HTERT RPE-1 (cell line): ENCODE measurements around the gene CFAP61.

Source experiments
- in situ Hi-C: fragments of 300-500 bp; cut with MboI; formaldehyde crosslinking; loops from 4 replicates; pipeline ENCODE4 v1.14.3; 2020; ENCODE audit warnings: low sequenced_read_pairs

Gene CFAP61

DNA sequence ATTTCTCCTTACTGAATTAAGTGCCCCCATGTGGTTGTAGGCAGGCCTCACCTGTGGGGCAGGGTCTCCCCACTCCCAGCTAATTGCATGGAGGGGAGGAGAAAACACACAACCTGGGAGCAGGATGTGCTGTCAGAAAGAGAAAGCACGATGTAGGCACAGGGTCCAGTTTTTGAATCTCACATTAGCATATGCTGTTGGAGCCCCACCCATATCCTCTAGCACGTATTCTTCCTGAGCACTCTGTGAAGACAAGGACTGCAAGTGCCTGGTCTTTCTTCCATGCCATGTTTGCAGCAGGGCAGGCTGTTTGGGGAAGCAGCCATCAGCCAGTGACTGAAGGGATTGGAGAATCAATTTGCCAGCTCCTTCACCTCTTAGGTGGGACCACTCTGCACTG lies 108.2 kb downstream of the CFAP61 start:
- in situ Hi-C loops: no loop called here

DNA sequence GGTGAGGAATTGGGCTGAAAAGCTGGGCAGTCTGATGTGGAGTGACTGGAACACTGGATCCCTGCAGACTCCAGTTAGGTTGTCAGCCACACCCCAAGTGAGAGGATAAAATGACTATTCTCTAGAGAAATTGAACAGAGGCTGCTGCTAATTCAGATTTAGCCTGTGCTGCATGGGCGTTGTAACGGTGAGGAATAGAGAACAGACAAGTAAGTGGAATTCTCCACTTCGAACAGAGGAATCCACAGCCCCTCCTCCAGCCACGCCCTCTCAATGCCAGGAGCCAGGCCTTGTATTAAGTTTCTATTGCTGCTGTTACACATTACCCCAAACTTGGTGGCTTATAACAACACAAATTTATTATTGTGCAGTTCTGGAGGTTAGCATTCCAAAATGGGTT lies 109.3 kb downstream of the CFAP61 start:
- in situ Hi-C loops: no loop called here

DNA sequence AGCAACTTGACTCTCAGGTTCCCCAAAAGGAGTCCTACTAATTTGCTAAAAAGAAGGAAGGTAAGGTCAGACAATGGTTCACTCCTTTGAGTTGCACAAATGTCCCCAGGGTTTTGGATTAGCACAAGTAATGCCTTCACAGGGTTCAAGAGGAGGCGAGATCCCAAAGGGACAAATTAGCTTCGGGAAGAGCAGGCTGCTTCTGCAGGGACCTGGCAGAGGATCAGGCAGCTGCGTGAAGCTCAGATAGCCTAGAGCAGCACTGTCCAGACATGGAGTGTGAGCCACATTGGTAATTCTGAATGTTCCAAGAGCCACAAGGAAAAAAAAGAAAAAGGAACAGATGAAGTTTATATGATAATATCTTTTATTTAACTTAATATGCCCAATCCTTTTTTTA lies 115.4 kb downstream of the CFAP61 start:
- in situ Hi-C loops: no loop called here

DNA sequence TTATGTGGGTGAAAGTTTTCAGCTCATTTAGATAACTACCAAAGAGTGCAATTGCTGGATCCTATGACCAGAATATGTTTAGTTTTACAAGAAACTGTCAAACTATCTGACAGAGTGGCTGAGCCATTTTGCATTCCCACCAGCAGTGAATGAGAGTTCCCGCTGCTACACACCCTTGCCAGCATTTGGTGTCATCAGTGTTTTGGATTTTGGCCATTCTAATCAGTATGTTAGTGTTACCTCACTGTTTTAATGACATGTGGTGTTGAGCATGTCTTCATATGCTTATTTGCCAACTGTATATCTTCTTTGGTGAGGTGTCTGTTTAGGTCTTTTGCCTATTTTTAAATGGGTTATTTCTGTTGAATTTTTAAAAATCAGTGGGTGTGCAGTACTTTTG lies 120.9 kb downstream of the CFAP61 start:
- in situ Hi-C loops: no loop called here

DNA sequence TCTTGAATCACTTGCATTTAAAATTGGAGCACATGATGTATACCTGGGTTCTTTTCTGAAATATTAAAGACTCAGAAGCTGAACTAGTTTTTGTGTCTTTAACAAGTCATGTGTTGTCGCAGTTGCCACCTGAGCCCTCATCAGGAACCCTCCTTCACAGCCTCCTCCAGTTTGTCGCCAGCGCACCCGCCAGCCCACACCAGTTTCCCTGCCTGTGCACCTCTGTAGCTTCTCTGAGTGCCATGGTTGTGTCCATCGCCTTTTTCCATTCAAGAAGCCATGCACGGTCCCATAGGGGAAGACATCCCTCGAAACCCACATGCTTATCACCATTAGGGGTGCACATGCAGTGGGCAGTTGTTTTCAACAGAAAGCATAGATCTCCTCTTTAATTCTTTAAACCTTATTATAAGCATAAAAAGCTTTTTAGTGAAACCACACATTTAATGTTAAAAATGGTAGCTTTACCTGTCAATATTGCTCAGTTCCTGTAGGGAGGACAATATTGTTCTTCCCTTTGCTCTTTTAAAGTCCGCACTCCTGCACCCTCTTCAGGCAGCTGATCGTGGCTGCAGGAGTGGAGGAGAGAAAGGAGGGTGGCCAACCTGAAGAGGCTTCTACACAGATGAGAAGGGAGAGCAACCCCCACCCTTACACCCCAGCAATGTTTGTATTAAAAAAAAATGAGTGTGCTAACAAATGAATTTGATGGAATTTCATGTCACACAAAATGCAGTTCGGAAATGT lies 121.9 kb downstream of the CFAP61 start:
- in situ Hi-C loops: no loop called here

DNA sequence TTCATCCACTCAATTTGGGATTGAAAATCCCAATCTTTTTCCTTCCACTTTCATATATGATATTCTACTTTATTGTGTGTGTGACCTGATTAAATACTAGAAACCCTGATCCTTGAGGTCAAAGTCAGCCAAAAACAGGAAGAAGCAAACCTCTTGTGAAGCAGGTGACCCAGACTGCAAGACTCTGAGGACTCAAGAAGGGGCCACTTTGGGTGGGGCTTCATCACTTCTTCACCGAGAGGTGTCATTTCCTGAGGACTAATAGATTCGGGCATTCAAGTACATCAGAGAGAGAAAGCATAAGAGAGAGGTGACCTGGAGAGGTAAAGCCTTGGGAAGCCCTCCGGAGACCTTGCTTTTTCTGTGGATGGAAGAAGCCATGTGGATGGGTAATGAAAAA lies 129.0 kb downstream of the CFAP61 start:
- in situ Hi-C loops: no loop called here

DNA sequence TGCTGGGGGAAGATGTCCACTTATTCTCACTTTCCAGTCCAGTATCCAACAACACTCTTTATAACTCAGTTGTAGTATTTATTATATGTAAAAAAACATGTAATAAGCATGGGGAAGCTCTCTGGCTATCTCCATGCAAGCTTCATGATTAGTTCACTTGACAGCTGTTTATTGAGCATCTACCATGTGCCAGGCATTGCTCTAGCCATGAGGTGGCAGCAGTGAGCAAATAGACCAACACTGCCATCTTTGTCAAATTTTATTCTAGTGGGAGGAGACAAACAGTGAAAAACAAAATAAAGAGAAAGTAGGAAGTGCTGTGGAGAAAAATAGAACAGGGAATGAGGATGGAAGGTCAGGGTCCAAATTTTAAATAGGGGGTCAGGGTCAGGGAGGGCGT lies 131.8 kb downstream of the CFAP61 start:
- in situ Hi-C loops: no loop called here

DNA sequence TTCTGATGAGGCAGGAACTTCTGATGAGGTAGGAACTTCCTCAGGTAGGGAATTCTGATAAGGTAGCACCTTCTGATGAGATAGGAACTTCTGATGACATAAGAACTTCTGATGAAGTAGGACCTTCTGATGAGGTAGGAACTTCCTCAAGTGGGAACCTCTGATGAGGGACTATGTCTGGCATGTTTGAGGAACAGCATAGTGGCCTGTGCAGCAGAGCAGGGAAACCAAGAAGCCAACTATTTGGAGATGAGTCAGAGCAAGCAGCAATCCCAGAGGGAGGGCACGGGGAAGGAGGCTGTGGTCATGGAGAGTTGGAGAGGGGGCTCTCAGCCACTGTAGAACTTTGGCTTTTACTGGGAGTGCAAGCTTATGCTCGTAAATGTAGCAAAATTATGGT lies 132.4 kb downstream of the CFAP61 start:
- in situ Hi-C loops: no loop called here

DNA sequence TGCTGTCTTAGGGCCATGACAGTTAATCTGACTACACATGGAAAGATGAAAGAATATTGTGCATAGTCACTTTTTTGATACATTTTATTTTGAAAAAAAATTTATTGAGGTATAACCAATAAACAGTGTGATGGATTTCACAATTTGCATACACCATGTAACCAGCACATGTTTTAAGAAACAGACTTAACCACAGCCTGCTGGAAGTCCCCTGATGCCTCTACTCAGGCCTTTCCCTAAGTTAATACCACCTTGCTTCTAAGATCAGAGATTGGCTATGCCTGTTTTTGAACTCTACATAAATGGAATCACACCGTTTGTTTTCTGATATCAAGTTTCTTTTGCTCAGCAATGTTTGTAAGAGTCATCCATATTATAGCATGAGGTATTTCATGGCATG lies 136.3 kb downstream of the CFAP61 start:
- in situ Hi-C loops: no loop called here

DNA sequence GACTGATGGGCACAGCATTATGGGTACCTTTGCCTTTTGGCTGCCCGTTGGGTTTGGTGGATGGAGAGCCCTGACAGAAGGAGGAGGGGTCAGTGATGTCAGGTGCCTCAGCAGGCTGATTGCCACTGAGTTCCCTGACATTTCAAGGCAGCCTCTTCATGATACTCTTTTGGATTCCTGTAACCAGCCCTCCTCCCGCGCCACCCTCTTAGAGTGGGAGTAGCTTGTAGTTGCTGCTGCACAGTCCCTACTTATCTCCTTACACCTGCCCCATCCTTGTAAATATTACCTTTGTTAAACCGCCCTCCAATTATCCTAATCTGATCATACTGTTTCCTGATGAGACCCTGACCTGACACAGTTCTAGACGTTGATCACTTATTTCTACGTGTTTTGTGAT lies 140.0 kb downstream of the CFAP61 start:
- in situ Hi-C loops: no loop called here

DNA sequence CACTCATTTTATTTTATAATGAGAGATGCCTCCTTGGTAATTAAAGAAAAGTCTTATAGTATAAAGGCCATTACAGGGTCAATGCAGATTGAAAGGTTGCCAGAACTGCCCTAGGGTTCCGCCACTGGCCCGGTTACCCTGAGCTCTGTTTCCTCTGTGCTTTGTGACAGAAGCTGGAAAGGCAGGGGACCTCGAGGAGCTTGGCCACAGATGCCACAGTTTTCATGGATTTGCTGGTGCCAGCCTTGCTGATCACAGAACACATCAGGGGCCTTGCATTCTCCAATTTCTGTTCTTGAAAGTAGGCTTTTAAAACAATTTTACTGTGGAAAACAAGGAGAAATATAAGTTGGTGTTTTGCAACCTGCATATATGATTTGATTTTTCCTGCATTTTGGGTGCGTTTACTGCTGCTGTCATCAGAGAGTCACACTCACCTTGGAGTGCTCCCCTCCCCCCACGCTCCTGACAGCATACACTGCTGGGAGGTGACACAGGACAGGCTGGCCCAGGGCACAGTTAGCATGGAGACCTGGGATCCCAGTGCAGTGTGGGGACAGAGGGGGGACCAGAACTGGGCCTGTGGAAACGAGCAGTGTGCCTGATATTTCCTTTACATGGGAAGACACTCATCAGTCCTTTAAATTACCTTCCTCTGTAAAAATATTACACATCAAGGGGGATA lies 142.8 kb downstream of the CFAP61 start:
- in situ Hi-C loops: no loop called here

DNA sequence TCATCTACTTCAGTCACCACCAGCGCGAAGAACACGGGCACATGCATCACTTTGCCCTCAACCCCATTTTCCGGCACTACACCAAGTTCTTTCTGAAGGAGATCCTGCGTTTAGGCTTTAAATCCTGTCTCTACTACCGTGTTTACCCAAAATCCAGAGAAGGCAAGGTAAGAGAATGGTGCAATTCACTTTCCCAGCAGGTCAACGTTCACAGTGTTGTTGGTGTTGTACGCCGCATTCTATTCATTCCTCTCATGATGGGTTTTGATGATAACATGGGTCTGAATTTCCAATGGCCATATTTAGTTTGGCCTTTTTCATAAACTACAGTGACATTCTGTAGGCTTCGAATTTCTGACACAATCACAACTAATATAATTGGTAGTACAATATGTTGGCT lies 144.3 kb downstream of the CFAP61 start:
- in situ Hi-C loops: no loop called here

DNA sequence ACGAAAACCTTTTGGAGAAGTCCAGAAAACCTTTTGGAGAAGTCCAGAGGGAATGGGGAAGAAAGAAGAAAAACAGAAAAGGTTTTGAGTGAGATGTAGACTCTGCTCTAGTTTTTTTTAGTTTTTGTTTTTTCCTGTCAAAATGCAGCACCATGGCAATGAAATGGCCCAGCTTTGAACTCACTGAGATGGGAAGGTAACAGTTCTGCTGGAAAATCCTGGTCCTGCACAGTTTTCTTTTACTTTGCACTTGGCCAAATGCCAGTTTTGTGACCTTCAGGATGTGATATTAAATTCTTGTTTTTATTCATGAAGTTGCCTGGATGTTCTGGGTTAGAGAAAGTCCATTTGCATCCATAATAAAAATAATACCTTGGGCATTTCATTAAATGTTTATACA lies 145.7 kb downstream of the CFAP61 start:
- in situ Hi-C loops: no loop called here

DNA sequence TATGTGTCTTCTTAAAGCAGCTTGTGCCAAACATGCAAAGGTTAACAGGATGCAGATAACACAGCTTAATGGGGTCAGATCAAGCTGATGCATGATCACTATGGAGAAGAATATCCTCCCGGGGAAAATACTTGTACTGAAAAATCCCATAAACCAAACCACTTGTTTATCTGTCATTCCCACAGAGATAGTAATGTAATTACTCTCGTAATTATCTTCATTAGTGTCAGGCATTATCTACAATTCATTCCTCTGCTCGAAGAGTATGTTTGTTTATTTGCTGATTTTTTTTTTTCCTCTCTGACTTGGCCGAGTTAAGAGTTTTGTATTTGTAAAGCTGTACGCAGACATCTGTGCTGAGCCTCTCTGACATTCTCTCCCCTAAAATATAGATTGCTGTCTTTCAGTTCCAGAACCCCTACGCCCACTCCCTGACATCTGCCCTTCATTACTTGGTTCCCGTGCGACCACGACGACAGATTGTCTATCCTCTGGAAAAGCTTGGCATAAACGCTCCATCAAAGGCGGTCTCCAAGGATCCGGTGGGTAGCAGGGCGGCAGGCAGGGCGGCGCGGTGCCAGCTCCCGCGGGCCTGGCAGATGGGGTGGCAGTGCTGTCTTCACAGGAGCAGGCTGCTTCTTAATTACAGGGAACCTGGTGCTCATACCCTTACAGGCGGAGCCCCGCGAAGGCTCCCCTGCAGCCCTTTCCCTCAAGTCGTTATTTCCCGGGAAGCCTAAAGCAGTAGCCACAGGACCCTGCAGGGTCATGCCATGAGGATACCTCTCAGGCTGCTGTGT lies 147.2 kb downstream of the CFAP61 start:
- in situ Hi-C loops: no loop called here

DNA sequence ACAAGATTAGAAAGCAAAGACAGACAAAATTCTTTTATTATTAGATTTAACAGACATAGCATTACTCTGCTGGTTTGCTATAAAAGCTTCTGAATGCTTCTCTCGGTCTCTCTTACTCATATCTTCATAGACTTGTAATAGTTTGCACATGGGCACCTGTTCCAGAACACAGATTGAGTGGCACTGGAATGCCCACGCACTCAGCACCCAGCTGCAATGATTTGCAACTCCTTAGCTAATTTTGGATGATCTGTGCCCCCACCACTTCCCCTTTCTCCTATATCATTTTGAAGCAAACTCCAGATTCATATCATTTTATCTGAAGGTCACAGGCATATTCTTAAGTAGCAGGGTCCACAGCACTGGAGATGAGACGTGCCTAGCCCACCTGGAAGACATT lies 148.8 kb downstream of the CFAP61 start:
- in situ Hi-C loops: no loop called here

DNA sequence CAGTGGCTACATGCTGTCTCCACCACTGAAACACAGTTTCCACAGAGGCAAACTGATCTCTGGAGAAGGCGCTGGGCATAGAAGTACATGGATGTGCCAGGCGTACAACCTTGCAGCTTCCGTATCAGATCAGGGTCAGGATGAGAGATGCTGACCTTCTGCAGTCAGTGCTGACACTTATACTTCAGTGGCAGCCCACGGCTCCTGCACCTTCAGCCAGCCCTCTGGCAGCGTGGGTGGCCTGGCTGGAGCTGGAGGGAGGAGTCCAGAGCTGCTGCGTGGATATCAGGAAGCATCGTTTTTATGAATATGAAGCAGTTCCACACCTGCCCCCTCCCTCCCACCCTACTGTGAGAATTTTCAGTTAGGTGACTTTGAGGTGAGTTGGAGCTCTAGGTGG lies 149.3 kb downstream of the CFAP61 start:
- in situ Hi-C loops: no loop called here

DNA sequence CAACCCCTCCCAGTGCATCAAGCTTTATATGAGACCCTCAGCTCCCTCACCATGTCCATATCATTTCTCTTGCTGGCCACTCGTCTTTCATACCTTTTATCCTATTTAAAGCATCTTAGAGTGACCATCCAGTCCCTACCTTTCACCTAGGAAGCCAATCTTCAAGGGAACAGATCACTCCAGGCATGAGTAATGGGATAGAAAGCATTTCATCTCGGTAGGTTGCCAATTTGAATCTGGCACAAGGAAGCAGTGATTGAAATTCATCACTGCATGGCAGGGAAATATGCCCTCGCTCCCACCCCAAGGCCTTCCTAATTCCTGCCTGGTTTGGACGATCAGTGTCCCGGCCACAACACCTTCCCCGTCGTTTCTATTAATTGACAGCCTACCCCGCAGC lies 150.4 kb downstream of the CFAP61 start:
- in situ Hi-C loops: no loop called here

DNA sequence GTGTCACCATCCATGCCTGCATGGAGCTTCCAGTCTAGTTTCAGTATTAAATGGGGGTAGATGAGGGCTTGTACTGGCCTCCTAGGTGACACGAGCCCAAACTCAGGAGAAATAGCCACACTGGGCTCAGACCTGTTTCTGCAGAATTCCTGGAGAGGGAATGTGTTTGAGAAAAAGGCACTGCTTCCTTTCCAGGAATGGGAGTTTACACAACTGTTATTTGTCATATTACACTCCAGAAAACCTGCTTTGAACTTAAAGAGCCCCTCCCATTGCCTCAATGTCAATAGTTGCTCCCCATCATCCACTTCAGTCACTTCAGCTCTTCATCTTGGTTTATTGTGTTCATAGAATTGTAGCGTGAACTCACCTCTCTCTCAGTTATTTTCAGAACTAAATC lies 151.5 kb downstream of the CFAP61 start:
- in situ Hi-C loops: no loop called here

DNA sequence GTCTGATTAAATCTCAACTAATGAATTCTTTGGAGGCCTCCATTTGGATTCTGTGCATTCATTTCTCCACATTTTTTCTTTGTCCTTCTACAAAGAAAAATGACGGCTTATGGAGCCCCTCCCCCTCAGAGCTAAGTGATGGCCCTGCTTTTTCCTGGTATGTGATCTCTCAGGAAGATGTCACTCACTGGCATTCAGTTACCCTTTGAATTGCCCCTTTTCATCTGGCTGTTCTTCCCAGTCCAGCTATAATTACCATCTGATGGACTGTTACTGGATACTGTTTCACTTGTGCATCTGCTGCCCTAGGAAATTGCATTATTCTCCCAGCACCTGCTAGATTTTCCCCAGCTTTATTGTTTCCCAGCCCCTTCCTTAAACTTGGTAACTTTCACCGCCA lies 151.9 kb downstream of the CFAP61 start:
- in situ Hi-C loops: no loop called here

DNA sequence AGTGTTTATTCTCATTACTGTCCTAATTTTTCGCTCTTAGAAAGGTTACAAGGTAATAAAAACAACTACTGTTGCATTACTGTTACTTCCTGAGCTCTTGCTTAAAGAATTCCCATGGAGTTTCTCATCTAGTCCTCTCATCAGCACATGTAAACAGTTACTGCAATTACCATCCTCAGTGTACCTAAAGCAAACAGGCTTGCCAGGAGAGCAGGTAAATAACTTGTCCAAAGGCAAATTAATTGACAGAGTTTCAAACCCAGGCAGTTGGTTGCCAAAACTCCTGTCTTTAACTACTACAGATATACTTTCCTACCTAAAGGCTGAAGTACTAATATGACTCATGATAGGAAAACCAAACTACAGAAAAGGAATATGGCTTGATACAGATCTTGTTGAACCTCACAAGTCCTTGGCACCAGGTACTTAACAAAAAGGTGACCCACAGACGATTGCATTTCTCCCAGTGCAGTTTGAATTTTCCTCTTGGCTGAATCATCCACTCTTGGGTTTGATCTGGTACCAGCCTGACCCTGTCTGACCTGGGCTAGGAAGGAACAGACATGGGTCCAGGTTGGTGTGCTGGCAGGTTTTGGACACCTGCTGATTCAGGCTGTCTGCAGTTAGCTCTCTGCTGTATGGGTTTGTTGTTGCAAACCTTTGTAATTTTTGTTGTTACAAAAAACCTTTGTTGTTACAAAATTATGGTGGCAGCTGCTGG lies 153.0 kb downstream of the CFAP61 start:
- in situ Hi-C loops: no loop called here

DNA sequence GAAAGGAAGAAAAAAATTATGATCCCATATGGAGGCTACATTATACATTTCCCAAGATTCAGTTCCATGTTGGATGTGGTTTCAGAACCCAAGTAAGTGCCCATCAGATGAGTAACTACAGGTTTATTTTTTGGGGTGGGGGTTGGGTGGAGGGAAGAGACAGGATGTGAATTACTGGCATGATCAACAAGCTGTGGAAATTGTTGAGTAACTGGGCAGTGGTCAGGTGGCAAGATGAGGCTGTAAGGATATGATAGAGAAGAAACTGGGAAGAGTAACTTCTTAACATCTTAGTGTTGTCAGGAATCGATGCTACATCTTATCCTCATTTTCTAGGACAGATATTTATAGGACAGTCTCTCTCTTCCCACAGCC lies 153.5 kb downstream of the CFAP61 start:
- in situ Hi-C loops: no loop called here
